Kidney (tissue), 14 donors: ENCODE results near the gene ADAMTS3. TPM values are rescaled to one million over a fixed set of nuclear protein-coding genes. Genes with fewer than 3 reads are reported as not detected.
A peak's percentile ranks its signal among the peaks of the same experiment; 100 is the strongest.

Experiments
- DNase-seq, 5 donors: peaks; one replicate each; pipeline ENCODE4 v3.0.0-alpha.2; 2013 to 2020
- FAIRE-seq: peaks from 2 replicates; lab custom pipeline; 2012; peaks lifted over from hg19 to GRCh38; lab: Jason Lieb, UNC
- H3K27ac ChIP-seq, 2 donors: one replicate each; pipeline ENCODE4 v1.7.0; 2013; ENCODE audit warnings: low read depth in 2 of 2, low read length in 2 of 2, inconsistent platforms in 1 of 2
- H3K27me3 ChIP-seq: one replicate; pipeline ENCODE4 v1.7.1; 2013; ENCODE audit warnings: low read length, inconsistent platforms; ENCODE audit not compliant: control insufficient read depth, insufficient read depth
- H3K36me3 ChIP-seq, 3 donors: one replicate each; pipeline versions ENCODE4 v1.7.0 to v1.7.1; 2013; ENCODE audit warnings: low read length in 3 of 3, control low read depth in 1 of 3, inconsistent platforms in 1 of 3; ENCODE audit not compliant: insufficient read depth in 3 of 3, control insufficient read depth in 2 of 3
- H3K4me1 ChIP-seq, 3 donors: one replicate each; pipeline versions ENCODE4 v1.7.0 to v1.7.1; 2013; ENCODE audit warnings: low read length in 3 of 3, inconsistent platforms in 1 of 3, low read depth in 1 of 3; ENCODE audit not compliant: control insufficient read depth in 2 of 3, insufficient read depth in 2 of 3
- H3K4me3 ChIP-seq, 3 donors: one replicate each; pipeline versions ENCODE4 v1.7.0 to v1.8.1; 2013; ENCODE audit warnings: low read length in 3 of 3, control low read depth in 1 of 3, inconsistent platforms in 1 of 3
- H3K9ac ChIP-seq, 3 donors: one replicate each; pipeline versions ENCODE4 v1.7.0 to v1.7.1; 2013; ENCODE audit warnings: low read length in 3 of 3, control low read depth in 1 of 3, inconsistent platforms in 1 of 3
- H3K9me3 ChIP-seq, 3 donors: one replicate each; pipeline versions ENCODE4 v1.7.0 to v1.7.1; 2013; ENCODE audit warnings: low read length in 3 of 3, control low read depth in 1 of 3, inconsistent platforms in 1 of 3; ENCODE audit not compliant: control insufficient read depth in 2 of 3, insufficient read depth in 1 of 3
- intact Hi-C: fragments of 100-400 bp; cut with DNase I; formaldehyde crosslinking; loops from one replicate; pipeline ENCODE4 v1.11.1; 2022
- polyA plus RNA-seq: library from polyadenylated mRNA; stranded (reverse); fragments of 350-450 nt; fragmentation: Illumina TruSeq; extraction: RNeasy Lipid Tissue Mini Kit (QIAGEN cat#74804); gene quantifications from one replicate; pipeline ENCODE4 v1.2.3, GENCODE V29; 2014; ENCODE audit warnings: low read depth, low replicate concordance; ENCODE audit not compliant: insufficient read depth
- total RNA-seq: library from RNA; stranded (reverse); fragmentation: NEBNext Ultra II Directional; extraction: Animal tissue kit (Norgen Biotek cat#: 25700); gene quantifications from one replicate; pipeline ENCODE4 v1.2.1, GENCODE V29; 2021
- TF ChIP-seq, protein P1 (sequence below): IDR thresholded peaks from 3 replicates; pipeline ENCODE4 v1.5.1; 2012; ENCODE audit warnings: mild to moderate bottlenecking, moderate library complexity, borderline replicate concordance; ENCODE audit not compliant: insufficient read depth; ENCODE audit errors: extremely low read depth
- donor health status: control.
- donor health status: control.
- donor health status: control.
- donor health status: control.
- donor health status: control.
- donor health status: DM: yes; HTN: yes; CAD: no.
- donor health status: Normal renal cell carcinoma (clear cell type).

Gene ADAMTS3
- total and polyA plus RNA-seq, 2 donors from 2014 or later = 0.56 to 4.2 TPM

DNA sequence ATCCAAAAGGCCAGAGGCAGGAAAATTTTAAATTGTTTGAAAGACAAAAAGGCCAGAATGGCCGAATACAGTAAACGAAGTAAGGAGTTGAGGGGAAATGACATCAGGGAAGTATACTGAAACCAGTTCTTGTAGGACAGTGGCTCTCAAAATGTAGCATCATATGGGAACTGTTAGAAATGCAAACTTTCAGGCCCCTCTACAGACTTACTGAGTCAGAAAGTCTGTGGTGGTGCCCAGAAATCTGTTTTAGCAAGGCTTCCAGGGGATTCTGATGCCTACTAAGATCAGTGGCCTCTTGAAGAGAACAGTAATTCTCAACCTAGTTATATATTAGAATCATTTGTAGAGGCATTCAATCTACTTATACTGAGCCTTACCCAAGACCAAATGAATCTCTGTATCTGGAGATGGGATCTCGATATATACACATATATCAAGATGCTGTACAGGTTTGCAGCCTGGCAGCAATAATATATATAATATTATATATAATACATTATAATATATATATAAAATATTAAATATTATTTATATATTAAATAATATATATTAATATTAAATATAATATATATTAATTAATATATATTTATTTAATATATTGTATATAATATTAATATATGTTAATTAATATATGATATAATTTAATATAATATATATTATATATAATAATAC, 39.7 kb downstream of the ADAMTS3 start:
- no peak for DNase-seq
- Histone ChIP-seq H3K9me3 (no peaks in the 10 kb centered on the region), H3K27me3 (no peaks in the 10 kb centered on the region), H3K36me3 (no peaks in the 10 kb centered on the region), H3K9ac (no peak overlapping the region), H3K4me1 (no peaks in the 10 kb centered on the region), H3K27ac (no peak overlapping the region), H3K4me3 (no peak overlapping the region)
- FAIRE-seq = no peak
- TF ChIP-seq, protein P1, sequence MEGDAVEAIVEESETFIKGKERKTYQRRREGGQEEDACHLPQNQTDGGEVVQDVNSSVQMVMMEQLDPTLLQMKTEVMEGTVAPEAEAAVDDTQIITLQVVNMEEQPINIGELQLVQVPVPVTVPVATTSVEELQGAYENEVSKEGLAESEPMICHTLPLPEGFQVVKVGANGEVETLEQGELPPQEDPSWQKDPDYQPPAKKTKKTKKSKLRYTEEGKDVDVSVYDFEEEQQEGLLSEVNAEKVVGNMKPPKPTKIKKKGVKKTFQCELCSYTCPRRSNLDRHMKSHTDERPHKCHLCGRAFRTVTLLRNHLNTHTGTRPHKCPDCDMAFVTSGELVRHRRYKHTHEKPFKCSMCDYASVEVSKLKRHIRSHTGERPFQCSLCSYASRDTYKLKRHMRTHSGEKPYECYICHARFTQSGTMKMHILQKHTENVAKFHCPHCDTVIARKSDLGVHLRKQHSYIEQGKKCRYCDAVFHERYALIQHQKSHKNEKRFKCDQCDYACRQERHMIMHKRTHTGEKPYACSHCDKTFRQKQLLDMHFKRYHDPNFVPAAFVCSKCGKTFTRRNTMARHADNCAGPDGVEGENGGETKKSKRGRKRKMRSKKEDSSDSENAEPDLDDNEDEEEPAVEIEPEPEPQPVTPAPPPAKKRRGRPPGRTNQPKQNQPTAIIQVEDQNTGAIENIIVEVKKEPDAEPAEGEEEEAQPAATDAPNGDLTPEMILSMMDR = no peak
- intact Hi-C loops = no loop called here

DNA sequence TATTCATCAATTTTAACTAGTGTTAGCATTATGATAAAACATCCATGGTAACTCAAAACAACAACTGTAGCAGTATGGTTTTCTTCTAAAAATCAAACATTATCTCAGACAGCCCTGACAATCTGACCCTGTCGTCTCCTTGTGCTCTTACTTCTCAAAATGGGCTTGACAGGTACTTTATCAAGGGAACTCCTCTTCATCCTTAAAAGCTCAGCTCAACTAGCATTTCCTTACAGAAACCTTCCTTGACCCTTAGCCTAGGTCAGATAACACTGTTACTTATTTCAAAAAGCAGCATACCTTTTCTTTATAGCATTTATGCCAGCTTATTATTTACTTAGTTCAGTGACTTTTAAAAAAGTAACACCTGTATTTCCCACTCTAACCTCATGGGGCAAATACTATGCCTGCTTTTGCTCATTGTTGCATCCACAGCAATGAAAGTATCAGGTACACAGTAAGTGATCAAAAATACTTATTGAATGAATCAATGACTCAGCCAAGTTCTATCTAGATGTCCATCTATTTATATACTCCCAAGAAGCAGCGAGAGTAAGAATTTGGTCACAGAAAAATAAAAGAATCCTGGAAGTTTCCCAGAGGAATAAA, 41.9 kb downstream of the ADAMTS3 start:
- no peaks in the 10 kb centered on the region for H3K27me3 ChIP-seq
- no peaks in the 10 kb centered on the region for H3K9me3 ChIP-seq
- H3K4me1 ChIP-seq = no peaks in the 10 kb centered on the region
- H3K4me3 ChIP-seq = no peak overlapping the region
- FAIRE-seq (no peak), DNase-seq (no peak)
- TF ChIP-seq, protein P1 = no peak
- H3K9ac ChIP-seq = no peak overlapping the region
- intact Hi-C loops = no loop called here
- H3K36me3 ChIP-seq = no peaks in the 10 kb centered on the region
- H3K27ac ChIP-seq = no peak overlapping the region

DNA sequence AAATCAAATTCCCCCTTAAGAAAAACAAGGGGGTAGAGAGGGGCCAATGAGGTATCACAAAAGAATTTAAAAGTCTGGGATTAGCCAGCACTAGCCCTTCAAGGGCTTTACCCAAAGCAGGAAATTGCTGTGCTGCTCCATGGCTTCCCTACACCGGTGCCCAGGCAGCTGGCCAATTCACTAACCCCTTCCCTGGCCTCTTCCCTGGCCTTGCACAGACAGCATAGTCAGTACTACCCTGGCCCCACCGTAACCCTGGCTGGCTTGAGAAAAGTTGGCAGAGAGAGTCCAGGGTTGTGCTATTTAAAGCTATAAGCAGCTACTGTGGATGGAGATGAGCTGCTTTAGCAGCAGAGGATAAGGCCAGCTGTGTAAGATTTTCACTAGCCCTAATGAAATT, 43.1 kb downstream of the ADAMTS3 start:
- TF ChIP-seq, protein P1 = no peak
- H3K27me3 ChIP-seq = no peaks in the 10 kb centered on the region
- H3K4me1 ChIP-seq = no peaks in the 10 kb centered on the region
- no peaks in the 10 kb centered on the region for H3K9me3 ChIP-seq
- no peak overlapping the region for H3K4me3 ChIP-seq
- FAIRE-seq = no peak
- peak in 4 of 5 donors; percentile 20 to 76 (median 42) for DNase-seq
- H3K9ac ChIP-seq = no peak overlapping the region
- intact Hi-C loops = no loop called here
- H3K27ac ChIP-seq = no peak overlapping the region
- no peaks in the 10 kb centered on the region for H3K36me3 ChIP-seq
